NOMO-1 treated with dmso at 0.1 percent for 144 hours (cell line): Measurements from ENCODE around the gene MINDY4B.

Experiments used
- DNase-seq: peaks from one replicate; lab custom pipeline; 2025; ENCODE audit not compliant: unreplicated experiment; lab: John Stamatoyannopoulos, UW

Gene MINDY4B

DNA sequence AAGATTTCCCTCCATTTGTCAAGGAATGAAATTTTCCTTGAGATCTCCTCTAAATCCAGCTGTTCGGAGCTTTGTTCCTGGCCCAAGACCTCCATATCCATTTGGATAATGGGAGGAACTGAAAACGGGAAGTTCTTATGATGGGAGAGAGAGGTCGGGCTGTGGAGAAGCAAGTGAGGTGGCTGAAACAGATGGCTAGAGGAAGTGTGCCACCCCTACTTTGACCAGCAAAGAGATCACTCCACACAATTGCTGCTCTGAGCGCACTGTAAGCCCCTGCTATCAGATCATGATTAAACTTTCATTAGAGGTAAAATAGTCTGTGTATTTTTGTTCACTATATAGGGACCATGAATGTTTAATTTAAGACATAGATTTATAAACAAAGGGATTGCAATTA is at the start of gene MINDY4B:
MINDY4B (minus strand) TSS at position 101 of the 400 bp plus-strand sequence; CDS start at position 101, 0 bp downstream.
- no peak for DNase-seq

DNA sequence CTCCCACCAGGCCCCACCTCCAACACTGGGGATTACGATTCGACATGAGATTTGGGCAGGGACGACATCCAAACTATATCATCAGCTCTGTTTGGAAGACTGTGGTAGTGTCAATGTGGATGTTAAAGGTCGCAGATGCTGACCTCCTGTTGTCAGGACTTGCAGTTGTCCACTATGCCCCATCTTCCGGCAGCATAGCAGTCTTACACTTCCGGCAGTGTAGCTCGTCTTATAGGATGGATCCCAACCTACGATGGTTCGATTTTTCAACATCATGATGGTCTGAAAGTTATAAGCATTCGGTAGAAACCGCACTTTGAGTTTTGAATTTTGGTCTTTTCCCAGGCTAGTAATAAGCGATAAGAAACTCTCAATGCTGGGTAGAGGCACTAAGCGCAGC is 46.7 kb upstream of the MINDY4B start:
- DNase-seq, result no peak

DNA sequence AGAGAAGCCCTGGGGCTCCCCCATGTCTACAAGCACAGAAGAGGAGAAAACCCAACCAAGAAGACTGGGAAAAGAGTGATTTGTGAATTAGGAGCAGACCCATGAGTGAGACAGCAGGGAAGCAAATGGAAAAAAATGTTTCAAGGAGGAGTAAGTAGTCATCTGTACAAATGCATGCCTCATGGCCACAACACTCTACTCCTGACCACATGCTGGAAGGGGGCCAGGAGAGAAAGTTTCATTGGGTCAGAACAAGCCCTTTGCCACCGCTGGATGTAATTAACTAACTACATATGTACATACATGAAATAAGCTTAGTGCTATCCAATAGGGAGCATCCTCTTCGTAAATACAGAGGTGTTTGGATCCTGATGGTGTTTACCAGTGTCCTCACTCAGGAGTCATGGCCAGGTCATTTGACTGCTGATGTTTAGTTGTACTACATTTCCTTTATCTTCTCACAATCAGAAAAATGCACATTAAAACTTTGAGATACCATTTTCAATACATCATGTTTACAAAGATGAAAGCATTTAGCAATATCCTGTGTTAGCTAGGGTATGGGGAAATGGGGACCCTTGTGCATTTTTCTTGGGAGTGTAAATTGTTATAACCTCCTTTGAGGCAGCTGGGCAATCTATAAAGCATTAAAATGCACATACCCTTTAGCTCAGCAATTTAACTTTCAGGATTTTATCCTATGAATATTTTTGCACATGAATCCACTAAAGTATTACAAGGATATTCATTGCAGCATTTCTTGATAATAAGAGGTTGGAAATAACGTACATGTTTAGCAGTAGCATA is 40.2 kb upstream of the MINDY4B start:
- no peak for DNase-seq

DNA sequence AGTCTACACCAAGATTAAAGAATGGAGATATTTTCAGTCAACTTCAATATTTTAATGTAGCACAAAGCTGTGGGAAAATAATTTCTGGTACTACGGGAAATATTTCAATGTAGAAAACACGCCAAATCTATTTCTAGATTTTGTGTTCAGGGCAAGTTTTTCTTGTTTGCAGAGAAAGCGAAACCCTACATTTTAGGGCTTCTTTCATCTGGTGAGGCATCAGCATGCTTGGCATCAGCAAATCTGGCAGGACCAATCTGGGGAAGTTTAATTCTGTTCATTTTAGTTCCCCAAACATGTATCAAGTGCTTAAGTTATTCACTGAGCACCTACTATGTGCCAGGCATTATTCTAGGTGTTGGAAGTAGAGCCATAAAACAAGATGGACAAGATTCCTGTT is 37.0 kb upstream of the MINDY4B start:
- DNase-seq, result no peak

DNA sequence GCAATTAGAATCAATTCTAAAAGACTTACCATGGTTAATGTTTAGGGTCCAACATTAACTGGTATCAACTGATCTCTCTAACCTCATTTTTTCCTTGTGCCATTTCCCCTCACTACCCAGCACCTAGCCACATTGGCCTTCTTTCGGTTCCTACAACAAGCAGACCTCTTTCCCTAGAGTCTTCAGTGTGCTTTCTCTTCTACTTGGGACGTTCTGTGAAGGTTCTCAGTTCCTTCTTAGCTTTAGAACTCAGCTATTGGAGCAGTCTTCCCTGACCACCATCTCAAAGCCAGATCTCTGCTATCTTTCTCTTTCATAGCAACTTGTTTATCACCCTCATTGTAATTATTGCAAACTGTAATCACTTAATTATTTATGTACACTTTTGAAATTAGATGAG is 31.5 kb upstream of the MINDY4B start:
- no peak for DNase-seq

DNA sequence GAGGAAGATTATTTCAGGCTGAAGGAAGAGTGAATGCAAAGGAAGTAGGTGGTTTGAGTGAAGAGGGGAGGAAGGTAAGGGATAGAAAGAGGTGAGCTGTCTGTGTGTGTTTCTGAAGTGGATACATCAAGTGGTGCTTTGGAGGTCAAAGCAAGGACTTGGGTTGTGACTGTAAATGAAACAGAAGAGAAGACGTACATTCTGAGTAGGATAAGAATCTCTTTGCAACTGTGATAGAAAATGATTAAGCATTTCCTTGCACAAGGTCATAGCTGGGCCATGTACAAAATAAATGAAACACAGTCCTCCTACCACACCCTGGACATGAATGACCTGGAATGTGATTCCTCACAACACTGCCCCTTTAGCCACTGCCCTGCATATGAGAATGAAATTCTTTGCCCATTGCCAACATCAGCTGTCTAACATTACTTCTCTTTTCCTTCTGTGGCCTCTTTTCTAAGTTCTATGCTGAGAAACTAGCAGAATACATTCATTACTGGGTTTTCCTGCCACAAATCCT is 28.3 kb upstream of the MINDY4B start:
- no peak for DNase-seq

DNA sequence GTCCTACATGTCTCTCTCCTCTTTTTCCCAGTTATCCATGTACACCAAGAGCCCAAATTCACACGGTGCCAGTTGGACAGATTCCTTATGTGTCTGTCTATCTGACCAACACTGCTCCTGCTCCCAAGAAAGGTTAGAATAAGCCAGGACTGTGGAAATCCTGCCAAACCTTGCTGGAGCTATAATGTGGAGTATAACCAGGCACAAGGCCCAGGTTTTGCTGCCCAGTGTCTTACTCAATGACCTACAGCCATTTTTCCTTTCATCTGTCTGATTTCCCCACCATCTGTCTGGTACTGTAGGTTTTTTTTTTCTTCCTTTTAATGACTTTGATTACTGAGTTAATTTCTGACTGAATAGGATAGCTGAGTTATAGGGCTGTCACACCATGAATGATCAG is 26.5 kb upstream of the MINDY4B start:
- no peak for DNase-seq

DNA sequence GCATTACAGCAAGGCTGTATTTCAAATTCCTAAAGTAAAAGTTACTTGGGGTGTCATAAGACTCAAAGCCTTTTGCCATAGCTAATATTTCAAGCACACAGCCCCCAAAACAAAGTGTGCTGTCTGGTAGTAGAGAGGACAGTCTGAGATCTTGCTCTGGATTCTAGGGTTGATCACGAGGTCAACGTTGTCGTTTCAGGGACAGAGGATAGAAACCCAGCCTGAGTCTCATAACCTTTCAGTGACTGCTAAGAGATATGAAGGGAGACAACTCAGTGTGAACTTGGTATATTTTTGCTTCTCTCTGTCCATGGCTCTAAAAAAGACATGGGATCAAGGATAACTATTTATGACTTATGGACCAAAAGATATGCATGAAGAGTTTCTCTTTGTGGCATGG is 25.6 kb upstream of the MINDY4B start:
- DNase-seq, result no peak

DNA sequence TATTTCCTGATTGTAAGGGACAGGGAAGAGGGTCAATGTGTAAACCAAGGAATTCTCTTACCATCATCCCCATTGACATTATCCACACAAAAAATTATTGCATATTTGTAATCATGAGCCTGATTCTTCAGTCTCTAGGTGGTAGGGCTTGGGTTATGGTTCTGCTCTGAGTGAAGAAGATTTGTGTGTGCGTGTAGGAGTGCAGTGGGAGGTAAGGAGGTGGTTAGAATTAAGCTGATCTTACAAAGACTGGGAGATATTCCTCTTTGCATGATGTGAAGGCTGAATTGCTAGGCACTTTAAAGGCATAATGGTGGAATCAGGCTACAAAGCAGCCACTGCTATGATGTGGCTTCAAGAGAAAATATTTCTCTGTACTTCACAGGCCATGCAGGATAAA is 23.0 kb upstream of the MINDY4B start:
- DNase-seq, result no peak

DNA sequence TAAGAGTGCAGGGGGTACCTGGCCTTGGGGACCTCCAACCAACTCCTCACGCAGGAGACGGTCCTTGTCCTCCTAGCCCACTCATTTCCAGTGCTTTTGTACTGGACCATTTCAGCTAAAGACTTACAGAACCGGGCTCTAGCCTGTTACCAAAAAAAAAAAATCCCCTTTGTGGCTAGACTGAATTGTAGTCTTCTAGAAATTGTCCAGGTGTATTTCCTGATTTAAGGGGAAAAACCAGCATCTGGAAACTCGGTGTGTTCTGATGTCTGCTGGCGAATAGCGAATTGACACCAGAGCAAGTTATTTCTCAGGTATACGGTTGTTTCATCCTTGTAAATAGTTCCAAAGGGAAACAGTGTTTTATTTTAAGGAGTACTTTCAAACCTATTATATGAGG is 21.1 kb upstream of the MINDY4B start:
- DNase-seq, result no peak

DNA sequence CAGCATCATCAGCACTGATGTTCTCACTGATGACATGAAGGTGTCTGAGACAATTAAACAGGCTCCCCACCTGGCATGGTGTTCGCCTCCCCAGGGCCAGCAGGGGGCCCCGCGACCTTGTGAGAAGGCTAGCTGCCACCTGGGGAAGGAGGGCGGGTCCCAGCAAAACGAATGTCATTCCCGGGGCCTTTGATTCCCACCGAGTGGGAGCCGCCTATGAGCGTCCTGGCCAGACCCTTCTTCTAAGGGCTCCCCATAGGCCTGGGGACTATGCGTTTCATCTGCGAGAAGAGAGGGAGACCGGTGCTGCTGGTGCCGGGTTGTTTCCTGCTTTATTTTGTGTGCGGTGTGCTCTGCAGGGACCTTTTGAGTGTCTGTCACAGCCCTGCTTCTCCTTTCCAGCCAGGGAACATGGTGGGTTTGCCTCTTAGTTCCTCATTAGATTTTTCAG is 20.5 kb upstream of the MINDY4B start:
- peak; percentile 76 for DNase-seq

DNA sequence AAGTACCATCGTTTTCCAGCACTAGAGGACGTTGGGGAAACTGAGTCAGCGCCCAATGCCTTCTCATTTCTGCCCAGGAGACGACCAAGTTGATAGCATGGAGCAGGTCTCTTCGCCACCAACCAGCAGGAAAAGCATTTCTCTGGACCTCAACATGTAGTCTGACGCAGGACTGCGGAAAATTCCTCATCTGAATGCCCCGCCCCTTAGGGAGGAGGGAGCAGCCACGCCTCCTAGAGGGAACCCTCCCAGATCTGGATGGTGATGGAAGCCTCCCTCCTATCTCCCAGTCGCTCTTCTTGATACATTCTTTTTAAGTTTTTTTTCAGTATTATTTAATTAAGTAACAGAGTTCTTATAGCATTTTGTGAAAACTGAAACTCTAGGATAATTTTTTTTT is 17.4 kb upstream of the MINDY4B start:
- DNase-seq, result no peak

DNA sequence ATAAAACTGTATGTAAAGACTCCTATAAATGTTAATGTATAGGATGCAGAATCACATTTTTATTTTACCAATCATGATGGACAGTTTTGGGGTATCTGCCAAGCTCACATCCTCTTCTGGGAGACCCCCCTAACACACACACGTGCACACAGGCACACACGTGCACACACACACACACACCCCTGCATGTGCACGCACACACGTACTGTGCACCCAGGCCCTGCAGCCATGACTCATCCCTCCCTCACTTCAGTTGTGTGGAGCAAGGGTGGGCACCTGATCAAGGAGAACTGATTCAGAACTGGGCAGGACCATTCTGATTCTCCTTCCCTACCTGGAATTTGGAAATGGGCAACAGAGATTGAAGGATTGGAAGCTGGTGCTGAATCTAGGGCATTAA is 16.0 kb upstream of the MINDY4B start:
- DNase-seq, result no peak

DNA sequence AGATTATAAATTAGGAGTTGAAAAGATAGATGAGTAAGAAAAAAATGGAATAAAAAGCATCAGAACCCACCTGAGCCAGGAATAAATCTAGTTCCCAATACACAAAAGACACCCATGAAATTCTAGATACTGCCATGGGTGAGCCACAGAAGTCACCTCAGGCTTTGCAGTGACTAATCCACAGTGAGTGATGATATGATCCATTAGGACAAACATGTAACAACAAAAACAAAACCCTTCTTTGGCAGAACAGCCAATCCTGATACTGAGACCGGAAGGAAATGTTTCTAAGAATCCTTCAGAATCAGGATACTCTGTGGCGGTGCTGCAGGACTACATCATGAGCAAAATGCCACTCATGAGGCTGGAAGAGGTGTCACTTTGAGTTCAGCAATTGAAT is 15.0 kb upstream of the MINDY4B start:
- no peak for DNase-seq

DNA sequence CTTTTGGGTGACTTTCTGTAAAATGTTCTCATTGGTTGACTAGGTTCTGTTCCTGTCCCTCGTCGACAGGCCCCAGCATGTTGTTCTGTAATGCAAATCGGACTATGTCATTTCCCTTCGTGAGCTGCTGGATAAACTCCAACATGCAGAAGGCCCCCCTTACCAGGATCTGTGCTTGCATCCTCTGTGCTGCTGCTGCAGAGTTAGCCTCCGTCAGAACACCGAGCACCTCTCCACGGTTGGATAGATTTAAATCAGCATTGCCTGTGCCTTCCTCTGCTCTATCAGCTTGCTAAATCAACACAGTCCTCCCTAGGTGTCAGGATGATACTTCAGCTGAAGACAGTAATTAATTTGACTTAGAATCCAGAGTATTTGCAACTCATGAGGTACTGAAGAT is 12.7 kb upstream of the MINDY4B start:
- no peak for DNase-seq

DNA sequence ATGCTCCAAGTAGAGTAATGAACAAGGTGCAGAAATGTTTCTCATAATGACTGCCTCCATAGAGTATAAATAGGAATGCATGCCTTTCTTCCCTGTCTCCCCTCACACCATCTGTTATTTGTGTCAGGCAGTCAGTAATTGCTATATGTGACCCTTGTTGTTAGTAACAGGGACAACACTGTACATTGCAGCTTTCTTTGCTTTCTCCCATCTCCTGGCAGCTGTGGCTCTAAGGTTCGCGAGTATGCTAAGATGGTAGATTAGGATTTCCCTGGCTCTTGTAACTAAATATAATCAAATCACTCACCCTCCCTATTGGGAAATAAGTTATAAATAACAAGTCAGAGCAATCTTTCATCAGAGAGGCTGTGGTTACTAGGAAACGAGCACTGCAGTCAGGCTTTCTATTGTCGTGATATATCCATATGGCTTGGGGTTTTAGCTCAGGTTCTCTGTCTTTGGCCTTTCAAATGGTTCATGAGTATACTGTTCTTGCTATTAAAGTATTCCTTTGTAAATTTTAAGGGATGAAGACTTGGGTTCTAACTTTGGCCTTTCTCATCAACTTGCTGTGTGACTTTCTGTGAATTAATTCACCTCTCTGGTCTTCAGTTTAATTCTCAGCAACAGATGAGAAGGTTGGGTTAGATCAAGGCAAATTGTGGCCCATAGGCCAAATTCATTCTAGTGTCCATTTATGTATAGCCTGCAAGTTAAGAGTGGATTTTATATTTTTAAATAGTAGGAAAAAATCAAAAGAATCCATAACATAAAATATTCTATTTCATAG is 8.1 kb upstream of the MINDY4B start:
- no peak for DNase-seq

DNA sequence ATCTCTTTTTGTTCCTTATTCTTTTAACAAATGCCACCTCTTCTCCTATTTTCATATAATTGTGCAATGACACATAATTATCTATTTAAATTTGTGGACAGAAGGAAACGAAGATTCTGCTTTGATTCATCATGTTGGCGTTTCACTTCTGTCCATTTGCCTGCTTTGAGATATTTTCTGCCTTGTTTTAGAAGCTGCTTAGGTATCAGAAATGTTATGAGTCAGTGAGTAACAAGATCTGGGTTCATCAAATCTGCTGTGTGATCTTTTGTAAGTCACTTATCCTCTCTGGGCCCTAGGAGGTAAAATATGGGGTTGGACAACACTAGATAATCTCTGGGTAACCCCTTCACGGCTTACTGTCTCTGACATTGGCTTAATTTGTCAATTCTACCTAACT is 7.3 kb upstream of the MINDY4B start:
- DNase-seq, result no peak

DNA sequence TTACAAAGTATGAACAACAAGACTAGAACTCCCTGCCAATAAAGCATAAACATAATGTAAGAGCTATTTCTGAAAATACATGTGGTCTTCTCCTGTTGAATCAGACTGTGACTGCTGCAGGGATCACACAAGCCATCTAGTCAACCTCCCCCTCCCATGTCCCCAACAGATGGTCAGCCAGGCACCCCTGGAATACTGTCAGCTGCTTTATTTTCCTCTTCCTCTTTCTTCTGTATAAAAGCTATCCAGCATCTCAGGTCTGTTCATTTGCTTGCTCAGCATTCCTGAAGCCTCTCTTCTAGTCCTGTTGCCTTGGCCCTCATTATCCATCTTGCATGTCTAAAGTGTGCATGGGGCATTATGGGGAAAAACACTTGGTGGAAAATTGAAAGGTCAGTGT is 6.5 kb upstream of the MINDY4B start:
- no peak for DNase-seq

DNA sequence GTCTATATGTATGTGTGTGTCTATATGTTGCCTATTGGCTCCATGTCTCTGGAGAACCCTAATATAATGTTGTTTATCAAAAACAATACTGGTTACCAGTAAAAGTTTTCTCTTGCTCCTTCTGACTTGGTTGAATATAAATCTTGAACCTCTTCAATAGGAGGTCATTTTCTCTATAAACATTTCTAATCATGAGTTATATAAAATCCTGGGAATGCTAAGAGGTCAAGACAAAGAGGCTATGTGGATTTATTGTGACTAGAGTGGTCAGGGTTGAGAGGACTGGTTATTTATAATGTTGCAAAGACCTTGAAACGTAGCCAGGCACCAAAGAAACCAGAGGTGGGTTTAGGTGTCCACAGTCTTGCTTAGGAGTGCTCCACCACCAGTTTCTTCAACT is 1.2 kb upstream of the MINDY4B start:
- DNase-seq, result no peak

DNA sequence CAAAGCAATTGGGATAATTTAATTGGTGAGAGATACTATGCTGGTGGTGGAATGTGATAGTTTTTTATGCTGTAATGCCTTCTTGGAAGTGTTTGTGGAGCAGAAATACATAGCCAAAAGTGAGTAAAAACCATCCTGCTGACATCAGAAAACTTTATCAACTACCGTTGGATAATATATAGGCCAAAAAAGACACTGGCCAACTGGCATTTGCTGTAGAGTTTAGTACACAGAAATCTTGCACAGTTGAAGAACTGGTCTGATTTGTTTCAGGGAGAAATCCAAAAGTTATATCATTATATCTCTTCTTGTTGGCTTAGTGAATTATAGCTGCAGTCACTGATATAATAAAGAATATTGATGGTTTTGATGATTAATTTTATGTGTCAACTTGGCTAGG is 507 bp upstream of the MINDY4B start:
- no peak for DNase-seq

DNA sequence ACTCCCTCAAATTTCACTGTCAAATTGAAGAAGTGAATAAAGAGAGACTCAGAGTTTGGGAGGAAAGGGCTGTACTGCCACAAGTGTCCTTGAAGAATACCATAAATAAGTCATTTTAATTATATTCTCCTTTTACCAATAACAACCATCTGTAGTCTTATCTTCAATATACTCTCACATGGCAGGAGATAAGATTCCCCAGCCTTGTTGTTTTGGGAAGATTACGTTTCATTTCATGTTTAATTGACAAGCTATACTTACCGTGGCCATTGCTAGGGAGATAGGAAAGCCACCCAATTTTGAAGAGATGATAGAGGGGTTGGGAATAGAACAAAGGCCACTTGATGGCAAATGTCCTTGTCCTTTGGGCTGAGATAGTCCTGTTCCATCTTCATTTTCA is 2.3 kb downstream of the MINDY4B start:
- no peak for DNase-seq

DNA sequence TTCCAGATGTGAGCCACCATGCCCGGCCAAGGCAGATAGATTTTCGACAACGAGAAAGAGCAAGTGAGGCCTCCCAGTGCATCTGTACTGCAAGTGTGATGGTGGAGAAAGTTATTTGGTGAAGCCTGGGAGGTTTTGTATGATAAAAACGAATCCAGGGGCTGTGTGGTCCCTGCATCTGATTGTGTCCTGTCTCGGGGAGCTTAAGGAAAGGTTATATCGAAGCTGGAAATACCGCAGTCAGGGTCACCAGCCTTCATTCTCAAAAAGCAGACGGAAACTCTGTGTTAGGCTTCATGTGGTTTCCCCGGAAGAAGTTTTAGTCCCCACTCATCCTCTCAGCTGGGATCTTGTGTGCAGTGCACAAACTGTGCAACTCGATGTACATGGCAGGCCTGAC is 3.4 kb downstream of the MINDY4B start:
- DNase-seq, result no peak
